Measurements from ENCODE around the gene AFF3. TPM values are rescaled to one million over a fixed set of nuclear protein-coding genes. Genes with fewer than 3 reads are reported as not detected.

AFF3 gene
- total and polyA plus RNA-seq, 2 of the 13 experiments (the other 11 are each of a cell fraction or from before 2014, with no cell fraction given): not detected

DNA sequence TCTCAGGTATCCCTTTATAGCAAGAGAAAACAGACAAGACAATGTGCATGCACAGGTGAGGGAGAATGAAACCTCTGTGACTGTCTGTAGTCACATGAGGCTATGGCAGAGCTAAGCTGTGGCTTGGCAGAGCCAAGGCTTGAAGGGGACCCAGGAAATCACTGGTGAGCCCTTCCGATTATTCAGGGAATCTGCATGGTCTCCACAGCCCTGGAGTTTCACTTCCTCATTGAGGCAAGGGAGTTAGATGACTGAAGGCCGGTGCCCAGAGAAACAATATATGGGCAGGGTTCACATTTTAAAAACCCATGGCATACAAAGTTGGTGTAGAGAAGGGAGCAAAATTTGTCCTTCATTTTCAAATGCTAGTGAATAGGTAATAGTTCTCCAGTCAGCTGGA lies 508.2 kb downstream of the AFF3 start:
- Histone ChIP-seq H3K27me3 (ENCODE audit: control insufficient read depth in 1 of 2, insufficient read depth in 2 of 2, low read length in 2 of 2) (peaks cover 0 to 14% of the 10 kb centered on the region in 2 experiments; a peak in 4 of 5 replicates), H3K79me2 (ENCODE audit: insufficient read depth, low read length) (no peaks in the 10 kb centered on the region), H3K36me3 (replicated peaks in 1 of 2; ENCODE audit: control insufficient read depth in 1 of 2, insufficient read depth in 2 of 2, low read length in 2 of 2) (no peaks in the 10 kb centered on the region), H2AFZ (ENCODE audit: low read length) (no peak overlapping the region), H3K4me2 (ENCODE audit: low read depth, low read length) (no peak overlapping the region), H3K4me1 (ENCODE audit: insufficient read depth, low read length) (no peaks in the 10 kb centered on the region), H3K27ac (ENCODE audit: extremely low read length, insufficient read depth, low read length) (no peak overlapping the region), H3K9me3 (ENCODE audit: low read length) (no peaks in the 10 kb centered on the region), H4K20me1 (ENCODE audit: insufficient read depth, low read length) (no peaks in the 10 kb centered on the region), H3K4me3 (replicated peaks in 1 of 3; ENCODE audit: insufficient read depth in 1 of 3, low read depth in 2 of 3, low read length in 3 of 3) (no peak overlapping the region), H3K9ac (ENCODE audit: insufficient read depth, low read depth, low read length) (no peak overlapping the region)
- FAIRE-seq (no peak), DNase-seq (ENCODE audit: low spot score) (no peak), ATAC-seq (no peak)
- TF ChIP-seq ZNF367 (CRISPR knock-in tag; IDR thresholded peaks at IDR 0.05; ENCODE audit: borderline replicate concordance) (no peak), ZNF556 (CRISPR knock-in tag; IDR thresholded peaks at IDR 0.05; ENCODE audit: borderline replicate concordance) (no peak), ASH2L (IDR thresholded peaks at IDR 0.05; ENCODE audit: insufficient read length, low read depth, low read length) (no peak), SRF (IDR thresholded peaks at IDR 0.05; ENCODE audit: low read depth, low read length) (no peak), ZKSCAN1 (IDR thresholded peaks at IDR 0.05; ENCODE audit: low read length) (no peak), ZNF263 (CRISPR knock-in tag; IDR thresholded peaks at IDR 0.05) (no peak), XBP1 (CRISPR knock-in tag; IDR thresholded peaks at IDR 0.05) (no peak)
- TF ChIP-seq, protein P1, sequence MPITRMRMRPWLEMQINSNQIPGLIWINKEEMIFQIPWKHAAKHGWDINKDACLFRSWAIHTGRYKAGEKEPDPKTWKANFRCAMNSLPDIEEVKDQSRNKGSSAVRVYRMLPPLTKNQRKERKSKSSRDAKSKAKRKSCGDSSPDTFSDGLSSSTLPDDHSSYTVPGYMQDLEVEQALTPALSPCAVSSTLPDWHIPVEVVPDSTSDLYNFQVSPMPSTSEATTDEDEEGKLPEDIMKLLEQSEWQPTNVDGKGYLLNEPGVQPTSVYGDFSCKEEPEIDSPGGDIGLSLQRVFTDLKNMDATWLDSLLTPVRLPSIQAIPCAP (CRISPR knock-in tag; IDR thresholded peaks at IDR 0.05; ENCODE audit: low read depth): no peak
- TF ChIP-seq, protein P2, sequence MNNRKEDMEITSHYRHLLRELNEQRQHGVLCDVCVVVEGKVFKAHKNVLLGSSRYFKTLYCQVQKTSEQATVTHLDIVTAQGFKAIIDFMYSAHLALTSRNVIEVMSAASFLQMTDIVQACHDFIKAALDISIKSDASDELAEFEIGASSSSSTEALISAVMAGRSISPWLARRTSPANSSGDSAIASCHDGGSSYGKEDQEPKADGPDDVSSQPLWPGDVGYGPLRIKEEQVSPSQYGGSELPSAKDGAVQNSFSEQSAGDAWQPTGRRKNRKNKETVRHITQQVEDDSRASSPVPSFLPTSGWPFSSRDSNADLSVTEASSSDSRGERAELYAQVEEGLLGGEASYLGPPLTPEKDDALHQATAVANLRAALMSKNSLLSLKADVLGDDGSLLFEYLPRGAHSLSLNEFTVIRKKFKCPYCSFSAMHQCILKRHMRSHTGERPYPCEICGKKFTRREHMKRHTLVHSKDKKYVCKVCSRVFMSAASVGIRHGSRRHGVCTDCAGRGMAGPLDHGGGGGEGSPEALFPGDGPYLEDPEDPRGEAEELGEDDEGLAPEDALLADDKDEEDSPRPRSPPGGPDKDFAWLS (CRISPR knock-in tag; IDR thresholded peaks at IDR 0.05; ENCODE audit: borderline replicate concordance): no peak
- BruUV-seq (replicated peaks): no TSS peak
- 13% methylated on average over 2 of the region's 2 CpGs for WGBS (ENCODE audit: low lambda C conversion rate)
- CTCF ChIA-PET (ENCODE audit: low intra/inter-chr PET ratio, low total read pairs): no interaction called here
- POLR2A ChIA-PET: no interaction called here
- intact Hi-C loops (cut with micrococcal nuclease; ENCODE audit: unreplicated experiment) (no loop called here), in situ Hi-C loops (cut with HindIII; ENCODE audit: extremely low pct_ligation_motif_present, low pct_unique_long_range_greater_than_20kb) (no loop called here)

Measured in HepG2 (cell line).